Measurements from ENCODE around the gene MICAL2. TPM values are rescaled to one million over a fixed set of nuclear protein-coding genes. Genes with fewer than 3 reads are reported as not detected.

Gene MICAL2
- total RNA-seq, 1 donor from 2014 or later = 367 TPM

- no peaks in the 10 kb centered on the region for H3K36me3 ChIP-seq (ENCODE audit: control insufficient read depth, insufficient read depth, low read length)
- no peak for TF ChIP-seq CTCF (IDR thresholded peaks at IDR 0.05; ENCODE audit: insufficient read depth, low read length, poor library complexity, severe bottlenecking)
- no peak overlapping the region for H3K4me3 ChIP-seq (ENCODE audit: low read depth, low read length)
- no peak for DNase-seq (ENCODE audit: low read depth)
- H3K27me3 ChIP-seq (ENCODE audit: control insufficient read depth, insufficient read depth, low read length) = no peaks in the 10 kb centered on the region
Observed at GRCh38 chr11:12071574-12071973, 38.8 kb upstream of the MICAL2 start.

- no peak for TF ChIP-seq CTCF (IDR thresholded peaks at IDR 0.05; ENCODE audit: insufficient read depth, low read length, poor library complexity, severe bottlenecking)
- H3K4me3 ChIP-seq (ENCODE audit: low read depth, low read length) = no peak overlapping the region
- no peak for DNase-seq (ENCODE audit: low read depth)
- H3K27me3 ChIP-seq (ENCODE audit: control insufficient read depth, insufficient read depth, low read length) = no peaks in the 10 kb centered on the region
- no peaks in the 10 kb centered on the region for H3K36me3 ChIP-seq (ENCODE audit: control insufficient read depth, insufficient read depth, low read length)
Observed at GRCh38 chr11:12073436-12073835, 37.0 kb upstream of the MICAL2 start.

GRCh38 chr11:12073886-12074285, 36.5 kb upstream of the MICAL2 start:
- no peak for TF ChIP-seq CTCF (IDR thresholded peaks at IDR 0.05; ENCODE audit: insufficient read depth, low read length, poor library complexity, severe bottlenecking)
- Histone ChIP-seq H3K4me3 (ENCODE audit: low read depth, low read length) (no peak overlapping the region), H3K36me3 (ENCODE audit: control insufficient read depth, insufficient read depth, low read length) (no peaks in the 10 kb centered on the region), H3K27me3 (ENCODE audit: control insufficient read depth, insufficient read depth, low read length) (no peaks in the 10 kb centered on the region)
- DNase-seq (ENCODE audit: low read depth) = no peak

DNA sequence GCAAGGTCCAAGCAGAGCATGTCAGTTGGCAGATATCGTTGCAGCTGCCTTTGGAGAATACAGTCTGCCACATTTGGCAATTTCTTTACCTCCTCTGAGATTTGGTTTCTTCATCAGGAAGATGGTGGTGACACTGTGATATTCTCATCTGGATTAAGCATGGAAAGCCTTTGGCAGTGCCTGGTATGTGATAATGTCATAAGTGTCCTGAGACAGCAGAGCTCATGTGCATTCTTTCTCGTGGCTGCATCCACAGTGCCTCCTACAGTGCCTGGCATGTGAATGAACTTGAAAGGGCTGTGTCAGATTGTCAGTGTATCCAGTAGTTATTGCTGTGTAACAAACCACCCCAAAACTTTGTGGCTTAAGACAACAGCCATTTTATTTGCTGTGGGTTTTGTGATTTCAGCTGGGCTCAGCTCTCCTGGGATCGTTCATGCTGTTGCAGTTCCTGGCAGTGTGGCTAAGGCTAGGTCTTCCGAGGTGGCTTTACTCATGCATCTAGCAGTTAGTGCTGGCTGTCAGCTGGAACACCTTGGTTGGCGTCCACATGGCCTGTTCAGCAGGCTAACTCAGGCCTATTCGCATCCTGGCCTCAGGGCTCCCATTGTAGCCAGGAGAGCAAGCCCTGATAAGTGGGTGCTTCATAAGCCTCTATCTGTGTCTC, 35.7 kb upstream of the MICAL2 start:
- H3K4me3 ChIP-seq (ENCODE audit: low read depth, low read length) = no peak overlapping the region
- DNase-seq (ENCODE audit: low read depth) = no peak
- no peaks in the 10 kb centered on the region for H3K27me3 ChIP-seq (ENCODE audit: control insufficient read depth, insufficient read depth, low read length)
- TF ChIP-seq CTCF (IDR thresholded peaks at IDR 0.05; ENCODE audit: insufficient read depth, low read length, poor library complexity, severe bottlenecking) = no peak
- H3K36me3 ChIP-seq (ENCODE audit: control insufficient read depth, insufficient read depth, low read length) = no peaks in the 10 kb centered on the region

GRCh38 chr11:12075291-12075690, 35.1 kb upstream of the MICAL2 start:
- H3K27me3 ChIP-seq (ENCODE audit: control insufficient read depth, insufficient read depth, low read length) = no peaks in the 10 kb centered on the region
- DNase-seq (ENCODE audit: low read depth) = no peak

More at GRCh38 chr11:12075291-12075690, 35.1 kb upstream of the MICAL2 start:
- H3K4me3 ChIP-seq (ENCODE audit: low read depth, low read length) = no peak overlapping the region
- no peaks in the 10 kb centered on the region for H3K36me3 ChIP-seq (ENCODE audit: control insufficient read depth, insufficient read depth, low read length)
- no peak for TF ChIP-seq CTCF (IDR thresholded peaks at IDR 0.05; ENCODE audit: insufficient read depth, low read length, poor library complexity, severe bottlenecking)
